Effector memory CD8-positive, alpha-beta T cell (primary cell): ENCODE data around the gene BAIAP2L1.
A peak's percentile ranks its signal among the peaks of the same experiment; 100 is the strongest.
"Not testable (repeated sequence)": the region's sequence is repeated elsewhere in the genome, so short reads cannot be mapped to it uniquely, and the experiment has no call there.

Source experiments
- ATAC-seq: fragments of 150-1000 bp; cut with Tn5 transposase; replicated peaks from 2 replicates; pipeline ENCODE4 v1.10.0; 2021; ENCODE audit warnings: mild to moderate bottlenecking, moderate library complexity
- DNase-seq, 3 experiments: peaks; one replicate each; pipeline ENCODE4 v3.0.0; 2021
- H3K27ac Mint-ChIP-seq, 2 donors: one replicate each; pipeline ENCODE4 v1.8.0; 2022; ENCODE audit warnings: mild to moderate bottlenecking in 2 of 2, mixed read lengths in 2 of 2, moderate library complexity in 2 of 2
- H3K27me3 Mint-ChIP-seq, 2 donors: one replicate each; pipeline ENCODE4 v1.8.0; 2022; ENCODE audit warnings: mixed read lengths in 2 of 2
- H3K36me3 Mint-ChIP-seq: one replicate; pipeline ENCODE4 v1.8.0; 2022; ENCODE audit warnings: mild to moderate bottlenecking, moderate library complexity, mixed read lengths; ENCODE audit not compliant: insufficient read depth
- H3K4me1 Mint-ChIP-seq, 2 donors: one replicate each; pipeline ENCODE4 v1.8.0; 2022; ENCODE audit warnings: low read depth in 2 of 2, mixed read lengths in 2 of 2
- H3K4me3 Mint-ChIP-seq, 2 donors: one replicate each; pipeline ENCODE4 v1.8.0; 2022; ENCODE audit warnings: mild to moderate bottlenecking in 2 of 2, mixed read lengths in 2 of 2, moderate library complexity in 2 of 2
- H3K9me3 Mint-ChIP-seq, 2 donors: one replicate each; pipeline ENCODE4 v1.8.0; 2022; ENCODE audit warnings: mixed read lengths in 2 of 2

BAIAP2L1 gene

GRCh38 chr7:98315994-98316527 lies 84.8 kb downstream of the BAIAP2L1 start:
- not testable (repeated sequence) for H3K4me1 Mint-ChIP-seq, H3K4me3 Mint-ChIP-seq, H3K36me3 Mint-ChIP-seq, H3K27ac Mint-ChIP-seq, H3K9me3 Mint-ChIP-seq, ATAC-seq, DNase-seq
- peaks cover 12 to 23% of the 10 kb centered on the region in 2 donors for H3K27me3 Mint-ChIP-seq

- H3K27me3 Mint-ChIP-seq: peaks cover 12 to 23% of the 10 kb centered on the region in 2 donors
- no peaks in the 10 kb centered on the region for H3K36me3 Mint-ChIP-seq
- no peak overlapping the region for H3K4me3 Mint-ChIP-seq
- DNase-seq (no peak), ATAC-seq (peak; percentile 12)
- H3K9me3 Mint-ChIP-seq: peaks cover 0 to 4% of the 10 kb centered on the region in 2 donors
- H3K4me1 Mint-ChIP-seq: peaks cover 0 to 4% of the 10 kb centered on the region in 2 donors
- H3K27ac Mint-ChIP-seq: no peak overlapping the region
These were observed 85.4 kb downstream of the BAIAP2L1 start for GRCh38 chr7:98315318-98315993.

DNA sequence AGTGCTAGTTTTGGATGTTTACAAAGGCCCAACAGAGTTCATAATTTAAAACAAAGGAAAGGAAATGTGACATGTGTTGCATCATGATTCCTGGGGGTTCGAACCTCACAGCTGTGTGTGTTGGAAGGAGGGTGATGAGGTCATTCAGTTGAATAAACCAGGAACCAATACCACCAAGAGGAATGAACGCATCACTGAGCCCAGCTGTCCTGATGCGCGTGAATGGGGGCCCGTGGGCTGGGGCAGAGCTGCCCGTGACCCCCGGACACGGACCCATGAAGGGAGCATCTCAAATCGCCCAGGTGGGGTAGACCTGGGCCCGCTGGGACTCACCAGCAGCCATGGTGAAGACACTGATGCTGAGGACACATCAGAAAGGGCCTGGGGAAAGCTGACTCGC lies 86.4 kb downstream of the BAIAP2L1 start:
- DNase-seq (no peak), ATAC-seq (peak; percentile 44)
- no peak overlapping the region for H3K27ac Mint-ChIP-seq
- H3K27me3 Mint-ChIP-seq: peaks cover 12 to 23% of the 10 kb centered on the region in 2 donors
- H3K4me1 Mint-ChIP-seq: peaks cover 0 to 4% of the 10 kb centered on the region in 2 donors
- H3K36me3 Mint-ChIP-seq: no peaks in the 10 kb centered on the region
- H3K4me3 Mint-ChIP-seq: no peak overlapping the region
- peaks cover 0 to 4% of the 10 kb centered on the region in 2 donors for H3K9me3 Mint-ChIP-seq

- Mint-ChIP-seq H3K27ac (no peak overlapping the region), H3K9me3 (no peaks in the 10 kb centered on the region), H3K27me3 (peaks cover 0 to 11% of the 10 kb centered on the region in 2 donors), H3K36me3 (no peaks in the 10 kb centered on the region), H3K4me3 (no peak overlapping the region), H3K4me1 (no peaks in the 10 kb centered on the region)
- ATAC-seq (no peak), DNase-seq (no peak)
These were observed 88.7 kb downstream of the BAIAP2L1 start for GRCh38 chr7:98312201-98312600.

DNA sequence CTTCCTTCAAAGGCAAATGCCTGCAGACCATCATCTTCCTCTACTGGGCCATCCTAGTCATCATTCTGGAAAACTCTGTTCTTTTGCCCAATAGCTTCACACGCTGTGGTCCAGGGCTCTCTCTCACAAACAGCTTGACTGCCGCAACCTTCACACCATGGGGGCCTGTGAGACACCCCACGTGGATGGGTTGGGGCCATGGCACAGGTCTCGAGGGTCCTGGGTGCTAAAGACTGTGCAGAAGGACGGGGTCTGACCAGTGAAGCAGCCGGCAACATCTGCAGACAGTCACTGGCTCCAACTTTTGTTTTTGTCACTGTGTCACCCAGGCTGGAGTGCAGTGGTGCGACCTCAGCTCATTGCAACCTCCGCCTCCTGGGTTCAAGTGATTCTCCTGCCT lies 91.3 kb downstream of the BAIAP2L1 start:
- Mint-ChIP-seq H3K4me3 (no peak overlapping the region), H3K9me3 (no peaks in the 10 kb centered on the region), H3K27me3 (peaks cover 0 to 10% of the 10 kb centered on the region in 2 donors), H3K4me1 (no peaks in the 10 kb centered on the region), H3K36me3 (no peaks in the 10 kb centered on the region), H3K27ac (no peak overlapping the region)
- DNase-seq (no peak), ATAC-seq (no peak)

- no peaks in the 10 kb centered on the region for H3K9me3 Mint-ChIP-seq
- peaks cover 0 to 10% of the 10 kb centered on the region in 2 donors for H3K27me3 Mint-ChIP-seq
- ATAC-seq: no peak
- no peak for DNase-seq
- no peak overlapping the region for H3K4me3 Mint-ChIP-seq
- peaks cover 4% of the 10 kb centered on the region for H3K36me3 Mint-ChIP-seq
- no peak overlapping the region for H3K27ac Mint-ChIP-seq
- H3K4me1 Mint-ChIP-seq: no peaks in the 10 kb centered on the region
These were observed 92.9 kb downstream of the BAIAP2L1 start for GRCh38 chr7:98307971-98308466.

- Mint-ChIP-seq H3K4me3 (no peak overlapping the region), H3K4me1 (no peaks in the 10 kb centered on the region), H3K27me3 (no peaks in the 10 kb centered on the region), H3K27ac (peak overlapping the region in 1 of 2 donors; percentile 72), H3K9me3 (no peaks in the 10 kb centered on the region), H3K36me3 (peaks cover 4% of the 10 kb centered on the region)
- no peak for ATAC-seq
- no peak for DNase-seq
These were observed 94.8 kb downstream of the BAIAP2L1 start for GRCh38 chr7:98305951-98306535.

DNA sequence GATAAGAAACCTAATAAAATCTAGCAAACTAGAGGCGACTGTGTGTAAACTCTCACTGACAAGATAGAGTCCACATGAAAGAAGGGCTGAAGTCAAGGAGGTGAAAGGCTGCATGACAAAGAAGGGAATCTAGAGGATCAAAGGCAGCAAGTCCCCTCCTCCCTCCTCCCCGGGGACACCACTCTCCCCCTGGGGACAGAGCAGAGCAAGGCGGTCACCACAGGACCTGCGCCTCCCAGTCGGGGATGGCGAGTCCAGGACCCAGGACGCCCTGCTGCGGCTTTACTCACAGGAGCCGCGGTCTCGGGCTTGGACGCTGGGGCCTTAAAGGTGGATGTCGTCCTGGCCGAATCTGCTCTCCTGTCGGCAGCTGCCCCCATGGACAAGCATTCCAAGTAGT lies 97.0 kb downstream of the BAIAP2L1 start:
- Mint-ChIP-seq H3K36me3 (peaks cover 7% of the 10 kb centered on the region), H3K4me3 (no peak overlapping the region), H3K9me3 (no peaks in the 10 kb centered on the region), H3K4me1 (no peaks in the 10 kb centered on the region), H3K27me3 (no peaks in the 10 kb centered on the region), H3K27ac (no peak overlapping the region)
- DNase-seq: no peak
- ATAC-seq: no peak

DNA sequence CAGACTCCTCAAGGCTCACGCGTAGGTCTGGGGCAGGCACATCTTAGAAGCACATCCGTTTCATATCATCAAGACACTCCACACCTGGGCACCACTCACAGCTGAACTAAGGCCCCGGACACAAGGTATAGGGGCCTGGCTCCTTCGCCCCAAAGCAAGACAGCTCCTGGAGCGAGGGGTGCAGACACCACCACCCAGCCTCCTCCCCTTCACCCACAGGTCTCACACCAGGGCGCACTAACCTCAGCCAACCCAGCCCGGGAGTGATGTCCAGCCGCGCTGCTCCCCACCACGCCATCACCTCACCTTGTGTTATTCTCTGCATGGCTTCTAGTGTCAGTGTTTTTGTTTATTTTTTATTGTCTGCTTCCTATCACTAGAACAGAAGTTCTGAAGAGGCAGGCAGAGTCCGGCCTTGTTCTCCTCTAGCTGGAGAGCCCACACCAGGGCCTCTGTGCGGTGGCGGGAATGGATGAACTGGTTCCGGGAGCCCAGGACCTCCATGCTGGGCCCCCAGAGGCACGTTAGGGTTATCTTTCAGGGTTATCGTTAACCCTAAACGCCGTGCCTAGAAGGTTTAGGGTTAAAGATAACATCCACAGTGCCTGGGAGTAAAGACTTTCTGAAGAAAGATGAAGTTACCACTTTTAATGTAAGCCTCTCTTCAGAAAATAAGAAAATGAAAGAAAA lies 97.6 kb downstream of the BAIAP2L1 start:
- ATAC-seq: no peak
- Mint-ChIP-seq H3K4me1 (no peaks in the 10 kb centered on the region), H3K36me3 (peaks cover 7% of the 10 kb centered on the region), H3K27ac (no peak overlapping the region), H3K4me3 (no peak overlapping the region), H3K27me3 (no peaks in the 10 kb centered on the region), H3K9me3 (no peaks in the 10 kb centered on the region)
- no peak for DNase-seq

DNA sequence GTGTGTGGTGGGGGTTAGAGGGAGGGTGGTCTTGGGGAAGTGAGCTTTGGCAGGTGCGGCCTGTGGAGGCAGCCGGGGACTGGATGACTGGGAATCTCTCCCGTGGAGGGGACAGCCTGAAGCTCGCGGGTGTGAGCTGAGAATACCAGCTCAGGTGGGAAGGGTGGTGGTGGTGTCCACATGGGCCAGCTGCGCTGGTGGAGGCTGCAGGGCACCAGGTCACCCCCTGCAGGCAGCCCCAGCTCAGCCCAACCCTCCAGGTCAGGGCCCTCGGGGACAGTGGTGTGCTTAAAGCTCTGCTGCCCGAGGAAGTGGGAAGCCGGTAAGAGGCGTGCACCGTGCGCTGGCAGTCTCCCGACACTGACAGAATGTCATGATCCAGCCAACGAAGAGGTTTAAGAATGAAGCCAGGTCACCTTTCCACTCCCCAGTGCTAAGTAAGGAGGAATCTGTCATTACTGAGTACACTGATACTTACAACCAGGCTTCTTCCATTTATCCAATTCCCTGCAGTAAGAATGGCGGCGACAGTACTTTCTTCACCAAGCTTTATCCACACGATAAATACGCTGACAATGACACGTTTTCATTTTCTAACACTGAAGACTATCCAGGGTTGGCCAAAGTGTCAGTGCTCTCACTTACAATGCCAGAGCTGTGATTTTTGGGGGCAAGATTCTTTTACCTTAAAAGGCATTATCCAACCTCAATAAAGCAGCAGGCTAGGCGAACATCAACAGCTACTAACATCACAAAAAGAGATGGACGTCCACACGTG lies 99.0 kb downstream of the BAIAP2L1 start:
- H3K4me3 Mint-ChIP-seq: no peak overlapping the region
- no peaks in the 10 kb centered on the region for H3K27me3 Mint-ChIP-seq
- H3K9me3 Mint-ChIP-seq: no peaks in the 10 kb centered on the region
- peaks cover 7% of the 10 kb centered on the region for H3K36me3 Mint-ChIP-seq
- ATAC-seq: no peak
- no peak overlapping the region for H3K27ac Mint-ChIP-seq
- no peaks in the 10 kb centered on the region for H3K4me1 Mint-ChIP-seq
- no peak for DNase-seq

GRCh38 chr7:98300595-98301372 lies 100.1 kb downstream of the BAIAP2L1 start:
- no peaks in the 10 kb centered on the region for H3K27me3 Mint-ChIP-seq
- ATAC-seq (no peak), DNase-seq (no peak)
- peak overlapping the region in 1 of 2 donors; percentile 74 for H3K27ac Mint-ChIP-seq
- H3K4me1 Mint-ChIP-seq: no peaks in the 10 kb centered on the region
- no peak overlapping the region for H3K4me3 Mint-ChIP-seq
- H3K9me3 Mint-ChIP-seq: no peaks in the 10 kb centered on the region
- H3K36me3 Mint-ChIP-seq: peaks cover 9% of the 10 kb centered on the region

DNA sequence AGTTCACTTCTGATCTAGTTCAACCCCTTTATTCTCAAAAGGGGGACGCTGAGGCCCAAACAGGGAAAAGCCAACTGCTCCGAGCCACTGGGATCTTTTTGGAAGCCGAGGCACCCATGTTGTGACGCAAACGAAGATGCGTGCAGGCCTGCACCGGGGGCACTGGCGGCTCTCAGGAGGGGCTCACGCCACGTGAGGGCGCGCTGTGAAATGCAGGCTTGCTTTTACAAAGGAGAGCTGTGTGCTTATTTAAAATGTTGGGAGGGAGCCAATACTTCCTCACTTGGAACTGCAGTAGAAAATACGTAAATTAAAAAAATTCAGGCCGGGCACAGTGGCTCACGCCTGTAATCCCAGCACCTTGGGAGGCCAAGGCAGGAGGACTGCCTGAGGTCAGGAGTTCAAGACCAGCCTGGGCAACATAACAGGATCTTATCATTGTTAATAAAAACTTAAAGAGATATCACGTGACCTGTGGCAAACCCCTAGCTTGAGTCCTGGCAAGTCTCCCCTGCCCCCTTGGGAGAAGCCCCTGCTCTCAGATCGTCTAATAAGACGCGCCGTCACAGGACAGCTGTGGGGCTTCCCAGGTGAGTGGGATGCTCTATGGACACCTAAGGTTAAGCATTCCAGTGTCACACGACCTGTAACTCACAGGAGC lies 103.1 kb downstream of the BAIAP2L1 start:
- no peak overlapping the region for H3K4me3 Mint-ChIP-seq
- no peak overlapping the region for H3K27ac Mint-ChIP-seq
- ATAC-seq (no peak), DNase-seq (no peak)
- peaks cover 9% of the 10 kb centered on the region for H3K36me3 Mint-ChIP-seq
- H3K9me3 Mint-ChIP-seq: no peaks in the 10 kb centered on the region
- no peaks in the 10 kb centered on the region for H3K27me3 Mint-ChIP-seq
- no peaks in the 10 kb centered on the region for H3K4me1 Mint-ChIP-seq
